Measurements from ENCODE around the gene PEAK1. TPM values are rescaled to one million over a fixed set of nuclear protein-coding genes. Genes with fewer than 3 reads are reported as not detected.

PEAK1 gene
- total RNA-seq, 1 donor from 2014 or later: 34.2 TPM

DNA sequence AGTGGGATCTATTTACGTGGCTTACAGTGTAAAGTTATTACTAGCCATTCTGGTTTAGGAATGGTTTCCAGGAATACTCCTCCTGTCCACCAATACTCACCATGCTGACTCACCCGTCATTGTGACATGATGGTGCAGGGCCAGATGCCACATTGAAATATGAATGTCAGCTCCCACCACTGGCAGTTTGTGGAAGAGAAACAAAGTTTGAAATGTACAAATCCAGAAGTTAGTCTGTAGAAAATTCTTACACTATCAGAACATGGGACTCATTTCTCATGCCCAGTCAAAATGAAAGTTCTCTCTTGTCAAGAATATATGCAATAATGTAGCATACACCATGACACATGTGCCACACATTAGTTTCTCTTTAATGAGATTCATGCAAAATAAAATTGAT is 334.6 kb downstream of the PEAK1 start:
- H3K27me3 Mint-ChIP-seq: no peaks in the 10 kb centered on the region
- no peak for ATAC-seq (ENCODE audit: low read depth)
- no peak overlapping the region for H3K4me3 Mint-ChIP-seq
- H3K27ac Mint-ChIP-seq: peak overlapping the region; percentile 89
- H3K9me3 Mint-ChIP-seq: no peaks in the 10 kb centered on the region
- TF ChIP-seq, protein P1, sequence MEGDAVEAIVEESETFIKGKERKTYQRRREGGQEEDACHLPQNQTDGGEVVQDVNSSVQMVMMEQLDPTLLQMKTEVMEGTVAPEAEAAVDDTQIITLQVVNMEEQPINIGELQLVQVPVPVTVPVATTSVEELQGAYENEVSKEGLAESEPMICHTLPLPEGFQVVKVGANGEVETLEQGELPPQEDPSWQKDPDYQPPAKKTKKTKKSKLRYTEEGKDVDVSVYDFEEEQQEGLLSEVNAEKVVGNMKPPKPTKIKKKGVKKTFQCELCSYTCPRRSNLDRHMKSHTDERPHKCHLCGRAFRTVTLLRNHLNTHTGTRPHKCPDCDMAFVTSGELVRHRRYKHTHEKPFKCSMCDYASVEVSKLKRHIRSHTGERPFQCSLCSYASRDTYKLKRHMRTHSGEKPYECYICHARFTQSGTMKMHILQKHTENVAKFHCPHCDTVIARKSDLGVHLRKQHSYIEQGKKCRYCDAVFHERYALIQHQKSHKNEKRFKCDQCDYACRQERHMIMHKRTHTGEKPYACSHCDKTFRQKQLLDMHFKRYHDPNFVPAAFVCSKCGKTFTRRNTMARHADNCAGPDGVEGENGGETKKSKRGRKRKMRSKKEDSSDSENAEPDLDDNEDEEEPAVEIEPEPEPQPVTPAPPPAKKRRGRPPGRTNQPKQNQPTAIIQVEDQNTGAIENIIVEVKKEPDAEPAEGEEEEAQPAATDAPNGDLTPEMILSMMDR (IDR thresholded peaks at IDR 0.05): no peak
- POLR2A ChIA-PET: no interaction called here
- intact Hi-C loops (cut with micrococcal nuclease): loop anchor here (10.0 kb wide), 1 partner anchor 740 kb away; no protein-coding TSS in a partner anchor
- CTCF ChIA-PET: no interaction called here
- peaks cover 57% of the 10 kb centered on the region for H3K4me1 Mint-ChIP-seq
- DNase-seq: no peak
- H3K36me3 Mint-ChIP-seq (ENCODE audit: low read depth): no peaks in the 10 kb centered on the region

DNA sequence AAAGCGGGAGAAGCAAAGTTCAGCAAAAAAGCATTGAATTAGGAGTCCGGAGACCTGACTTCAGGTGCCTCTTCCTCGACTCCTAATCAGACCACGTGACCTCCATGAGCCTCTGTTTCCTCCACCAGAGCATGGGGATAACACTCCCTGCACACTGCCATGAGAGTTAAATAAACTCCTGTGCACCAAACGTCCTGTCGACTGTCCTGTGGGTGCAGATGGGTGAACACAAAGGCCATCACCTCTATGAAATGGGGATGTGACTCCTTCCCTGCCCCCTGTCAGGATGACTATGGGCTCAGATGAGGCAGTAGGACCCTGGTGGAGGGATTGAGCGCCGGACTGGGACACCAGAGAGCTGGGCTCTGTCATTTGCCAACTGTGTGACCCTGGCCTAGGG is 335.5 kb downstream of the PEAK1 start:
- ATAC-seq (ENCODE audit: low read depth) (no peak), DNase-seq (no peak)
- H3K4me3 Mint-ChIP-seq: peak overlapping the region; percentile 8
- H3K9me3 Mint-ChIP-seq: no peaks in the 10 kb centered on the region
- no peaks in the 10 kb centered on the region for H3K27me3 Mint-ChIP-seq
- TF ChIP-seq, protein P1 (IDR thresholded peaks at IDR 0.05): no peak
- peaks cover 57% of the 10 kb centered on the region for H3K4me1 Mint-ChIP-seq
- no peaks in the 10 kb centered on the region for H3K36me3 Mint-ChIP-seq (ENCODE audit: low read depth)
- intact Hi-C loops (cut with micrococcal nuclease): loop anchor here (5.0 to 10.0 kb wide), 2 partner anchors 103 to 740 kb away; no protein-coding TSS in a partner anchor
- ChIA-PET CTCF (no interaction called here), POLR2A (interaction anchor here (1.7 kb wide), 1 partner anchor 17 kb away, joined by 14 read pairs; no protein-coding TSS in a partner anchor)
- peak overlapping the region; percentile 89 for H3K27ac Mint-ChIP-seq

DNA sequence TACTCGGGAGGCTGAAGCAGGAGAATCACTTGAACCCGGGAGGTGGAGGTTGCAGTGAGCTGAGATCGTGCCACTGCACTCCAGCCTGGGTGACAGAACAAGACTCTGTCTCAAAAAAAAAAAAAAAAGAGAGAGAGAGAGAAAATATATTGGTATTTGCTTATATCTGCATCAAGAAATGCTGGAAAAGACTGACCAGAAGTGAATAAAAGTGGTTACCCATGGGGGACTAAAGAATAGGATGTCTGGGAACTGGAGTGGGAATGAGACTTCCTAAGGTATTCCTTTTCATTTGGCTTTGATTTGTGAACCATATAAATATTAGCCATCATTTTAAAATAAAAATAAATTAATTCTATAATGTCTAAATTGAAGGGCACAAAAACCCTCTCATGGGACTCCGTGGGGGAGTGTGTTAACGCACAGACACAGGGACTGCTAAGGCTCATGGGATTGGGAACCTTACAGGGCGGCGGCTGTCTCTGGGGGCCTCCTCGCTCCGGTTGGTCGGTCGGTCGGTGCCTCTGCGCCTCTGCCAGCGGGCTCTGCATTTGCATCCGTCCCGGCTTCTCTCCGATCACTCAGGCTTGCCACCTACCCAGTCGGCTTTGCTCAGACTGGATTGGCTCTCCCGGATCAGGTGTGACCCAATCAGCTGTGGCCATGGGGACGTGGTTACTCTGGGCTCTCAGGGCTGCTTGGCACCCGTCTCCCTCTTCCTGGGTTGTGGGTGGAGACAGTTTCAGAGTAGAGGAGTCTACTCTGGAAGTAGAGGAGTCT is 336.3 kb downstream of the PEAK1 start:
- Mint-ChIP-seq H3K27ac (peak overlapping the region; percentile 89), H3K36me3 (ENCODE audit: low read depth) (no peaks in the 10 kb centered on the region), H3K9me3 (no peaks in the 10 kb centered on the region), H3K4me1 (peaks cover 57% of the 10 kb centered on the region), H3K4me3 (peak overlapping the region; percentile 63), H3K27me3 (no peaks in the 10 kb centered on the region)
- peak; percentile 97 for ATAC-seq (ENCODE audit: low read depth)
- ChIA-PET CTCF (no interaction called here), POLR2A (interaction anchor here (0.7 to 1.9 kb wide), 3 partner anchors 13 to 24 kb away, joined by 4 to 14 read pairs (median 9); partner anchors contain the start of gene TSPAN3)
- TF ChIP-seq, protein P1 (IDR thresholded peaks at IDR 0.05): no peak
- peak; percentile 74 for DNase-seq
- intact Hi-C loops (cut with micrococcal nuclease): loop anchor here (1.0 to 10.0 kb wide), 3 partner anchors 12 to 739 kb away; partner anchors contain the start of gene TSPAN3

DNA sequence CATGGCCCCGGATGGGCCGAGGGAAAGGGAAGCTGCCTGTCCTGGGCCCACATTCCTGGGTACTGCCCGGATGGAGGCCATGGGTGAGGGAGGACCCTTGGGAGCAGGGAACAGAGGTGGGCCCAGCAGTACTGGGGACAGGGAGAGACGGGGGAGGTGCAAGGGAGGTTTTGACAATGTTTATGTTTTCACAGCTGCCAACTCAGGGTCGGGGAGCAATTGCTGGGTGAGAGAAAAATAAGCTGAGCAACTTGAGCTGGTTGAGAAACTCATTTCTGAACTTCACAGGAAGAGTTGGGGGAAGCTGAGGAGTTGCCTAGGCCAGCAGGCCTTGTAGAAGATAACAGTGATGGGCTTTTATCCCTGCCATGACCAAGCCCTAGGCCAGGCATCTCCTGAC is 337.9 kb downstream of the PEAK1 start:
- peaks cover 54% of the 10 kb centered on the region for H3K4me1 Mint-ChIP-seq
- no peaks in the 10 kb centered on the region for H3K36me3 Mint-ChIP-seq (ENCODE audit: low read depth)
- no peak overlapping the region for H3K4me3 Mint-ChIP-seq
- H3K27me3 Mint-ChIP-seq: no peaks in the 10 kb centered on the region
- DNase-seq (no peak), ATAC-seq (ENCODE audit: low read depth) (no peak)
- CTCF ChIA-PET: interaction anchor here (0.8 to 0.9 kb wide), 2 partner anchors 13 to 37 kb away, joined by 3 read pairs; no protein-coding TSS in a partner anchor
- intact Hi-C loops (cut with micrococcal nuclease): loop anchor here (5.0 to 10.0 kb wide), 2 partner anchors 105 to 737 kb away; no protein-coding TSS in a partner anchor
- H3K9me3 Mint-ChIP-seq: no peaks in the 10 kb centered on the region
- POLR2A ChIA-PET: interaction anchor here (0.6 to 1.9 kb wide), 4 partner anchors 11 to 461 kb away, joined by 3 to 9 read pairs (median 3); partner anchors contain the start of gene TSPAN3
- TF ChIP-seq, protein P1 (IDR thresholded peaks at IDR 0.05): no peak
- H3K27ac Mint-ChIP-seq: peak overlapping the region; percentile 20

DNA sequence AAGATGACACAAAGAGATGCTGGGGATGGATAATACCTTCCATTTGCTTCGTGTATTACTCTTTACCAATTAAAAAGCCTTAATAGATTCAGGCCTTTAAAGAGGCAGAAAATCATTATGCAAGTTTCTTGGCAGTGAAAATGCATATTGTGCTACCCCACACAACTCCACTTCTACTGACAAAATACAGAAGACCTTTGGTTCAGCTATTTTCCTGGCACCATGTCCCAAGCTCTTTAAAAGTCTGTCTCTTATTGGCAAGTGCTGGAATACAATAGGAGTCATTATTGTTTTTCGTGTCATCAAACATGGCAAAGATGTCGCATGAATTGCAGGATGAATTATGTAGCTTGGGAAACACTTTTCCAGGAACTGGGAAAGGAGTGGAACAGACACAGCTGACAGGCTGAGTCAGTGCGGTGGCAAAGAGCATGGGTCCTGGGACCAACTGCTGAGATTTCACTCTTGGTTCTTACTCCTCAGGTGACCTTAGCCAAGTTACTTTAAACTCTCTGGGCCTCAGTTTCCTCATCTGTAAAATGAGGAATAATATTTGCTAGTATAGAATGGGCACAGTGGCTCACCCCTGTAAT is 343.5 kb downstream of the PEAK1 start:
- ChIA-PET POLR2A (no interaction called here), CTCF (no interaction called here)
- H3K9me3 Mint-ChIP-seq: no peaks in the 10 kb centered on the region
- H3K4me3 Mint-ChIP-seq: no peak overlapping the region
- H3K36me3 Mint-ChIP-seq (ENCODE audit: low read depth): no peaks in the 10 kb centered on the region
- H3K27ac Mint-ChIP-seq: no peak overlapping the region
- no peak for DNase-seq
- no peaks in the 10 kb centered on the region for H3K27me3 Mint-ChIP-seq
- intact Hi-C loops (cut with micrococcal nuclease): loop anchor here (10.0 kb wide), 1 partner anchor 1068 kb away; the partner anchor contains the start of gene IDH3A
- TF ChIP-seq, protein P1 (IDR thresholded peaks at IDR 0.05): no peak
- ATAC-seq (ENCODE audit: low read depth): no peak
- H3K4me1 Mint-ChIP-seq: peaks cover 11% of the 10 kb centered on the region
